GM18868 (cell line): ENCODE data around the gene SAP30BP.

ENCODE experiments used
- ATAC-seq: cut with Tn5 transposase; IDR thresholded peaks from one replicate; pipeline ENCODE4 v1.9.1; 2021; ENCODE audit warnings: mild to moderate bottlenecking, moderate library complexity; ENCODE audit not compliant: unreplicated experiment

SAP30BP gene

GRCh38 chr17:75755990-75756389 lies 88.9 kb downstream of the SAP30BP start:
- ATAC-seq = no peak

- no peak for ATAC-seq
Observed at GRCh38 chr17:75756451-75757085, 89.4 kb downstream of the SAP30BP start.

- no peak for ATAC-seq
Observed at GRCh38 chr17:75757086-75757681, 90.0 kb downstream of the SAP30BP start.
